PC-3 (cell line): ENCODE data around the gene TSPEAR. TPM values are rescaled to one million over a fixed set of nuclear protein-coding genes. Genes with fewer than 3 reads are reported as not detected.

ENCODE experiments used
- ATAC-seq: fragments of 200-7000 bp; cut with Tn5 transposase; 2 replicates; pipeline ENCODE4 v1.9.1; 2020; ENCODE audit warnings: mild to moderate bottlenecking, moderate library complexity
- BruUV-seq: library from RNA; stranded (reverse); fragments of 400-500 nt; replicated peaks from 2 replicates; lab custom pipeline; 2021; lab: Mats Ljungman, UMichigan
- CTCF ChIA-PET: fragments of 300-600 bp; sonication (Branson Sonifier 250); formaldehyde crosslinking; loops from one replicate; lab custom pipeline; 2022; ENCODE audit warnings: antibody characterized with exemption; lab: Charles Lee
- POLR2A ChIA-PET: fragments of 300-600 bp; sonication (Branson Sonifier 250); formaldehyde crosslinking; loops from one replicate; lab custom pipeline; 2022; ENCODE audit warnings: antibody characterized with exemption; ENCODE audit not compliant: unreplicated experiment; lab: Charles Lee
- DNase-seq: peaks from one replicate; pipeline ENCODE4 v3.0.0-alpha.2; 2015
- H2AFZ ChIP-seq: fragments of 300-600 bp; sonication (generic); 2 replicates; pipeline ENCODE4 v1.6.0; 2016; ENCODE audit warnings: antibody characterized with exemption, low read length
- H3F3A ChIP-seq: fragments of 300-600 bp; sonication (generic); one replicate; pipeline ENCODE4 v1.6.0; 2017; ENCODE audit warnings: antibody characterized with exemption, low read length, control low read depth, mild to moderate bottlenecking; ENCODE audit not compliant: unreplicated experiment
- H3K27ac ChIP-seq: fragments of 300-600 bp; sonication (generic); 2 replicates; pipeline ENCODE4 v1.5.1; 2016; ENCODE audit warnings: mild to moderate bottlenecking, low read length
- H3K27me3 ChIP-seq: fragments of 300-600 bp; sonication (generic); 2 replicates; pipeline ENCODE4 v1.6.1; 2016; ENCODE audit warnings: low read length, mixed read lengths
- H3K36me3 ChIP-seq: fragments of 300-600 bp; sonication (generic); 2 replicates; pipeline ENCODE4 v1.6.1; 2016; ENCODE audit warnings: low read depth, mixed run types, low read length, mixed read lengths
- H3K4me1 ChIP-seq: fragments of 300-600 bp; sonication (generic); 2 replicates; pipeline ENCODE4 v1.5.1; 2016; ENCODE audit warnings: low read length; ENCODE audit not compliant: insufficient read depth
- H3K4me2 ChIP-seq: fragments of 300-600 bp; sonication (generic); 2 replicates; pipeline ENCODE4 v1.6.0; 2016; ENCODE audit warnings: low read length
- H3K4me3 ChIP-seq: fragments of 300-600 bp; sonication (generic); 2 replicates; pipeline ENCODE4 v1.5.1; 2016; ENCODE audit warnings: mild to moderate bottlenecking, low read length, mixed read lengths
- H3K79me2 ChIP-seq: fragments of 300-600 bp; sonication (generic); 2 replicates; pipeline ENCODE4 v1.6.1; 2017; ENCODE audit warnings: low read length, mixed read lengths
- H3K9ac ChIP-seq: fragments of 300-600 bp; sonication (generic); 2 replicates; pipeline ENCODE4 v1.6.0; 2016; ENCODE audit warnings: mild to moderate bottlenecking, low read length
- H3K9me2 ChIP-seq: fragments of 300-600 bp; sonication (generic); replicated peaks from 2 replicates; pipeline ENCODE4 v1.6.1; 2016; ENCODE audit warnings: mixed run types, low read length, mixed read lengths
- H3K9me3 ChIP-seq: fragments of 300-600 bp; sonication (generic); 2 replicates; pipeline ENCODE4 v1.6.1; 2016; ENCODE audit warnings: low read length, mixed read lengths
- H4K20me1 ChIP-seq: fragments of 300-600 bp; sonication (generic); 2 replicates; pipeline ENCODE4 v1.6.1; 2016; ENCODE audit warnings: low read length, mixed read lengths
- EZH2 ChIP-seq: fragments of 300-600 bp; sonication (generic); IDR thresholded peaks from one replicate; pipeline ENCODE4 v1.6.1; 2017; ENCODE audit warnings: antibody characterized with exemption, mild to moderate bottlenecking, low read length; ENCODE audit not compliant: unreplicated experiment
- EZH2phosphoT487 ChIP-seq: fragments of 300-600 bp; sonication (generic); IDR thresholded peaks from 2 replicates; pipeline ENCODE4 v1.6.1; 2018; ENCODE audit warnings: mild to moderate bottlenecking, antibody characterized with exemption, low read length, borderline replicate concordance
- intact Hi-C: fragments of 100-400 bp; cut with micrococcal nuclease; formaldehyde crosslinking; loops from 2 replicates; pipeline ENCODE4 v1.9.0; 2023
- total RNA-seq: library from RNA; depleted of rRNA; stranded (reverse); fragments of >200 nt; gene quantifications from 2 replicates; pipeline ENCODE4 v1.2.3, GENCODE V29; 2014
- TF ChIP-seq, protein P1 (sequence below): fragments of 300-600 bp; sonication (generic); conservative IDR thresholded peaks from 2 replicates; pipeline ENCODE4 v1.5.1; 2017; ENCODE audit warnings: antibody characterized with exemption, low read depth, mild to moderate bottlenecking, low read length

Gene TSPEAR
- total RNA-seq, 1 experiment from 2014 or later, result 2.1 TPM

DNA sequence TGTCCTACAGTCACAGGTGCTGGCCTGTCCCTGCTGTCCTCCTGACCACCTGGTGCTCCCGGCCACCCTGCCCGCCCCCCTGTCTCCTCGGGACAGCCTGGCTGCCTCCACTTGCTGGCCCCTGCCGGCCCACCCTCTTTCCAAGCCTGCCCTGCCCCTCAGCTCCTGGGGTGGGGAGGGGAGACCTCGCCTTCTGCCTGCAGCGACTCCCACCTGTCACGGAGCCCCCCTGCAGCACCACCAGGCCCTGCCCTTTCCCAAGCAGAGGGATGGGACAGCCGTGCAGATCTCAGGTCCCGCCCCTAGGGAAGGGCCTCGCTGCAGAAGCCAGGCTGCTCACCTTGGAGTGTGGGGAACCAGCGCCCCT lies 248.6 kb downstream of the TSPEAR start:
- no peak for DNase-seq
- H4K20me1 ChIP-seq, result no peaks in the 10 kb centered on the region
- H3F3A ChIP-seq, result no peaks in the 10 kb centered on the region
- H3K79me2 ChIP-seq, result no peaks in the 10 kb centered on the region
- intact Hi-C loops, result no loop called here
- TF ChIP-seq EZH2phosphoT487 (no peak), EZH2 (no peak)
- TF ChIP-seq, protein P1, sequence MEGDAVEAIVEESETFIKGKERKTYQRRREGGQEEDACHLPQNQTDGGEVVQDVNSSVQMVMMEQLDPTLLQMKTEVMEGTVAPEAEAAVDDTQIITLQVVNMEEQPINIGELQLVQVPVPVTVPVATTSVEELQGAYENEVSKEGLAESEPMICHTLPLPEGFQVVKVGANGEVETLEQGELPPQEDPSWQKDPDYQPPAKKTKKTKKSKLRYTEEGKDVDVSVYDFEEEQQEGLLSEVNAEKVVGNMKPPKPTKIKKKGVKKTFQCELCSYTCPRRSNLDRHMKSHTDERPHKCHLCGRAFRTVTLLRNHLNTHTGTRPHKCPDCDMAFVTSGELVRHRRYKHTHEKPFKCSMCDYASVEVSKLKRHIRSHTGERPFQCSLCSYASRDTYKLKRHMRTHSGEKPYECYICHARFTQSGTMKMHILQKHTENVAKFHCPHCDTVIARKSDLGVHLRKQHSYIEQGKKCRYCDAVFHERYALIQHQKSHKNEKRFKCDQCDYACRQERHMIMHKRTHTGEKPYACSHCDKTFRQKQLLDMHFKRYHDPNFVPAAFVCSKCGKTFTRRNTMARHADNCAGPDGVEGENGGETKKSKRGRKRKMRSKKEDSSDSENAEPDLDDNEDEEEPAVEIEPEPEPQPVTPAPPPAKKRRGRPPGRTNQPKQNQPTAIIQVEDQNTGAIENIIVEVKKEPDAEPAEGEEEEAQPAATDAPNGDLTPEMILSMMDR, result no peak
- H2AFZ ChIP-seq, result no peak overlapping the region
- H3K4me2 ChIP-seq, result no peak overlapping the region
- H3K9ac ChIP-seq, result no peak overlapping the region
- H3K27ac ChIP-seq, result no peak overlapping the region
- no peak overlapping the region for H3K4me3 ChIP-seq
- no peaks in the 10 kb centered on the region for H3K9me2 ChIP-seq
- ChIA-PET POLR2A (no interaction called here), CTCF (no interaction called here)
- H3K36me3 ChIP-seq, result no peaks in the 10 kb centered on the region
- no peaks in the 10 kb centered on the region for H3K27me3 ChIP-seq
- ATAC-seq, result no peak
- H3K9me3 ChIP-seq, result no peaks in the 10 kb centered on the region
- H3K4me1 ChIP-seq, result no peaks in the 10 kb centered on the region
- no TSS peak for BruUV-seq

DNA sequence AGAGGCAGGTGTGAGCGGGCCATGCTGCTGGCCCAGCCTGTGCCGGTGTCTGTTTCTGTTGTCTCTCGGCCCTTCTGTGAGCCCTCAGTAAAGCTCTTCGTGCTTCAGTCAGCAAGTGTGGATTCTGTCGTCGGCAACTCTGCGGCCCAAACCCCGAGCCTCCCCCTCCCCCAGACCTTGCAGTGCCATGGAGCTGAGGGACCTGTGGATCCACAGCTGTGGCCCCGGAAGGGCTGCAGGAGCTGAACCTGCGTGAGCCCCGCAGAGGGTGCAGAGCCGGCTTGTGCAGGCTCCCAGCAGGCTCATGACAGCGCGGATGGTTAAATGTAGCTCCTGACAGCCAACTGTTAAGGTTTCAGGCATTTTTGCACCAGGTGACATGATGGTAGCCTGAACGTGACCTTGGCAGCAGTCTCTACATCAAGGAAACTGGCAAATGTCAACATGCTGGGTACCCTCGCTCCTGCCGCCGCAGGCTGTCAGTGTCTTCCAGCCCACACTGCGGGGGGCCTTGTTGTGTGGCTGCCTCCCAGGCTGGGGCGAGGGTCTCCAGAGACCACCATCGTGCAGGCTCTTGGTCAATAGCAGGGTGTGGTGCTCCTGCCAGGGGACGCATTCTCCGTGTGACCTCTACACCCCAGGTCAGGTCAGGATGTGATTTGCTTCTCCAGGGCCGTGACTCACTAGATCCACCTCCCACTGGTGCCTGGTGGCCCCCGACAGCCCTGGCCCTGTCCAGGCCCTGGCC lies 249.1 kb downstream of the TSPEAR start:
- BruUV-seq, result no TSS peak
- no peak for ATAC-seq

More for the DNA sequence above, 249.1 kb downstream of the TSPEAR start:
- Histone ChIP-seq H3K79me2 (no peaks in the 10 kb centered on the region), H3K27ac (no peak overlapping the region), H3K4me2 (no peak overlapping the region), H2AFZ (no peak overlapping the region), H3F3A (no peaks in the 10 kb centered on the region), H3K4me1 (no peaks in the 10 kb centered on the region), H3K9ac (no peak overlapping the region), H3K9me3 (no peaks in the 10 kb centered on the region), H3K36me3 (no peaks in the 10 kb centered on the region), H3K4me3 (no peak overlapping the region), H3K27me3 (no peaks in the 10 kb centered on the region), H4K20me1 (no peaks in the 10 kb centered on the region), H3K9me2 (no peaks in the 10 kb centered on the region)
- CTCF ChIA-PET, result interaction anchor here (1.0 kb wide), 1 partner anchor 331 kb away, joined by 3 read pairs; no protein-coding TSS in a partner anchor
- DNase-seq, result no peak
- intact Hi-C loops, result no loop called here
- TF ChIP-seq, protein P1, result no peak
- no peak for TF ChIP-seq EZH2
- POLR2A ChIA-PET, result no interaction called here
